Measurements from ENCODE around the gene HAGHL. TPM values are rescaled to one million over a fixed set of nuclear protein-coding genes. Genes with fewer than 3 reads are reported as not detected.

Gene HAGHL
- total RNA-seq, 4 donors from 2014 or later = 1.1 to 5.6 (median 2.6) TPM

GRCh38 chr16:680967-681745 lies 45.8 kb upstream of the HAGHL start:
- no peak for TF ChIP-seq CTCF (IDR thresholded peaks at IDR 0.05; ENCODE audit: low read depth)

- TF ChIP-seq CTCF (IDR thresholded peaks at IDR 0.05; ENCODE audit: low read depth) = no peak
Observed at GRCh38 chr16:681746-682427, 45.0 kb upstream of the HAGHL start.

GRCh38 chr16:682493-683395 lies 44.2 kb upstream of the HAGHL start:
- TF ChIP-seq CTCF (IDR thresholded peaks at IDR 0.05; ENCODE audit: low read depth) = no peak

GRCh38 chr16:683396-684070 lies 43.4 kb upstream of the HAGHL start:
- no peak for TF ChIP-seq CTCF (IDR thresholded peaks at IDR 0.05; ENCODE audit: low read depth)

GRCh38 chr16:684071-684794 lies 42.7 kb upstream of the HAGHL start, which contains the start of gene JMJD8:
TSS of gene JMJD8 (minus strand) at chr16:684334. CDS start at chr16:684319, 15 bp downstream.
- TF ChIP-seq CTCF (IDR thresholded peaks at IDR 0.05; ENCODE audit: low read depth) = no peak

- TF ChIP-seq CTCF (IDR thresholded peaks at IDR 0.05; ENCODE audit: low read depth) = no peak
Observed at GRCh38 chr16:684961-685696, 41.8 kb upstream of the HAGHL start.
